GM12878 (cell line): ENCODE measurements around the gene CAB39.

Experiments
- CREM ChIP-seq: IDR thresholded peaks from 2 replicates; pipeline ENCODE4 v1.6.1; 2014; ENCODE audit warnings: antibody characterized with exemption, low read depth
- IRF3 ChIP-seq: fragments of 450-650 bp; IDR thresholded peaks from 2 replicates; pipeline ENCODE4 v1.6.1; 2014; ENCODE audit warnings: mild to moderate bottlenecking
- IRF5 ChIP-seq: fragments of 450-650 bp; IDR thresholded peaks from 2 replicates; pipeline ENCODE4 v1.6.1; 2017; ENCODE audit warnings: borderline replicate concordance
- JUND ChIP-seq: IDR thresholded peaks from 2 replicates; pipeline ENCODE4 v1.6.1; 2012; ENCODE audit warnings: low read depth, mild to moderate bottlenecking, low read length, improper control_type of control experiment, moderate library complexity
- MXI1 ChIP-seq: fragments of 150-350 bp; IDR thresholded peaks from 2 replicates; pipeline ENCODE4 v1.6.1; 2011; ENCODE audit warnings: low read depth, mild to moderate bottlenecking, inconsistent platforms, low read length, improper control_type of control experiment
- SREBF2 ChIP-seq: IDR thresholded peaks from 2 replicates; pipeline ENCODE4 v1.6.1; 2012; ENCODE audit warnings: mild to moderate bottlenecking, low read length
- TCF7 ChIP-seq: IDR thresholded peaks from 2 replicates; pipeline ENCODE4 v1.6.1; 2014; ENCODE audit warnings: antibody characterized with exemption, borderline replicate concordance

GRCh38 chr2:230775737-230776136 is 63.1 kb downstream of the CAB39 start:
- TF ChIP-seq CREM (no peak), IRF5 (no peak), SREBF2 (no peak), IRF3 (no peak), MXI1 (no peak), TCF7 (no peak), JUND (no peak)
